GM19452 (cell line): ENCODE measurements around the gene DACH2.
A peak's percentile ranks its signal among the peaks of the same experiment; 100 is the strongest.
"Not testable (repeated sequence)": the region's sequence is repeated elsewhere in the genome, so short reads cannot be mapped to it uniquely, and the experiment has no call there.

ENCODE experiments used
- ATAC-seq: cut with Tn5 transposase; IDR thresholded peaks from one replicate; pipeline ENCODE4 v1.9.1; 2021; ENCODE audit not compliant: unreplicated experiment

DACH2 gene

DNA sequence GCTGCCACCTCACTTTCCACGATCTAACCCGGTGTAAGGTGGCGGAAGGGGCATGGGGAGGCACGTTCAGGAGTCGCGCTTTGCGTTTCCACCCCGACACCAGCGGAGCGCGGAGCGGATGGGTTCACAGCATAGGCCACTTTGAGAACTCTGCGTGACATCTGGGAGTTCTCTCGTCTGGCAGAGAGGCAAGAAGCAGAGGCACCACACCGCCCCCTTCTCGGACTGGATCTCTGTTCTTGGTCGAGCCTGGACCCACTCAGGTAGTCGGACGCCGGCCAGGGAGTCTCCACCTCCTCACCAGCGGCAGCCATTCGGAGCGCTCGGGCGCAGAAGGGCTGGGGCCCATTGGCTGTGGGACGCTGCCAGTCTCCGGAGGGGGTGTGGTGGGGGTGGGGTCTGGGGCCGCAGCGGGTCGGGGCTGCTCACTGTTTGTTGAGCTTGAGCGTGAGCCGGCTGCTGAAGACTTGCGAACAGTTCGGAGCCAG lies at the start of gene DACH2:
Gene DACH2, plus strand, starts transcription at position 428 of the 488 bp plus-strand sequence.
- peak; percentile 97 for ATAC-seq

GRCh38 chrX:86102341-86102740 lies 45.9 kb upstream of the DACH2 start:
- no peak for ATAC-seq

GRCh38 chrX:86103061-86103460 lies 45.2 kb upstream of the DACH2 start:
- no peak for ATAC-seq

- no peak for ATAC-seq
Observed at GRCh38 chrX:86104526-86104925, 43.7 kb upstream of the DACH2 start.

DNA sequence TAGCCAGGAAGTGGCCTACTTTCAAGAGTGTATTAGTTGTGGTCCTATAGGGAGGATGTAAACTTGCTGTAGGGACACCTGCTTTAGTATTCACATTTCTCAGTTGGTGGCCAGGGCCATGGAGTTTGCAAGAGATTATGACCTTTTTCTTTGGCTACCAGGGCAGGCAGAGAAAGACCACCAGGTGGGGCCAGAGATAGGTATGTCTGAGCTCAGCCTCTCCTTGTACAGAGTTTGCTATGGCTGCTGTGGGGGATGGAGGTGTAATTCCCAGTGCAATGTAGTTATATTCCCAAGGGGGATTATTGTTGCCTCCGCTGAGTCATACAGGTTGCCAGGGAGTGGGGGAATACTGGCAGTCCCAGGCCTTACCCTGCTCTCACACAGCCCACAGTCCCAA lies 26.3 kb upstream of the DACH2 start:
- no peak for ATAC-seq

DNA sequence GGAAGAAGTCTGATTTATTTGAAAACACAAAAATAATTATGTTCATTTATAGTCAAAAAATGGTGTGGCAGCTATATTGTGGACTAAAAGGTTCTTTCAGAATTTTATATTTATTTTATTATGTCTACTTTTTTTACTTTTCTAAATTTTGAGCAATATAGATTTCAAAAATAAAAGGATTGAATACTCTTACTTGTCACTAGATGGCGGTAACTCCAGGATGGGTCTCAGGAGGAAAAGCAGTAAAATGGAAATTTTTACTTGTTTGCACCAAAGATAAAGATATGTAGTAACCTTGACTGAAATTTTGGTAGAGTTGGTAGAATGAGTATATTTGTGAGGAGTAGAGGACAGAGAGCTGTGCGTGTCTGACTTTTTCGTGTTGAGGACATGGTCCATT lies 14.5 kb upstream of the DACH2 start:
- no peak for ATAC-seq

DNA sequence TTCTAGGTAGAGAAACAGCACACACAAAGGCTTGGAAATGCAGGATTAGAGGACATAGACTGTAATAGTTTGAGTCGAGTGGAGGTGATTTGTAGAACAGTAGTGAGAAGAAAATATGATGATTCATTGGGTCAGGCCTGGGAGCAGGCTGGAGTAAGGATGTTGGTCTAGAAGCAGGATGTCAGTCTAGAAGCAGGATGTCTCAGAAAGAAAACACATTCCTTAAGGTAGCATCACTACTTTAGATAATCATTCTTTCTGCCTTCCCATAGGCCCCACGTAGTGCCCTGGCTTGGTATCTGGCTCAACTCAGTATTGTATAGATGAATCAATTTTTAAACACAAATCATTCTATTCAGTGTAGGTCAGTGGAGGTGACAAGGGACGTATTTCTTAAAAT lies 11.2 kb upstream of the DACH2 start:
- no peak for ATAC-seq

GRCh38 chrX:86141786-86142185 lies 6.5 kb upstream of the DACH2 start:
- ATAC-seq, result no peak

GRCh38 chrX:86146102-86146501 lies 2.1 kb upstream of the DACH2 start:
- no peak for ATAC-seq

DNA sequence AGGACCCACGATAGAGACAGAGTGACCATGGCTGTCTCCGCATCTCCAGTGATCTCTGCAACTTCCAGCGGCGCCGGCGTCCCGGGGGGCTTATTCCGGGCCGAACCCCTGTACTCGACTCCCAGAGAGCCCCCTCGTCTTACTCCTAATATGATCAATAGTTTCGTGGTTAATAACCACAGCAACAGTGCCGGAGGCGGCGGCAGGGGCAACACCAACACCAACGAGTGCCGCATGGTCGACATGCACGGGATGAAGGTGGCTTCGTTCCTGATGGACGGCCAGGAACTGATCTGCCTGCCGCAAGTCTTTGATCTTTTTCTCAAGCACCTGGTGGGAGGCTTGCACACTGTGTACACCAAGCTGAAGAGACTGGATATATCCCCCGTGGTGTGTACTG lies 343 bp downstream of the DACH2 start:
- peak; percentile 6 for ATAC-seq

DNA sequence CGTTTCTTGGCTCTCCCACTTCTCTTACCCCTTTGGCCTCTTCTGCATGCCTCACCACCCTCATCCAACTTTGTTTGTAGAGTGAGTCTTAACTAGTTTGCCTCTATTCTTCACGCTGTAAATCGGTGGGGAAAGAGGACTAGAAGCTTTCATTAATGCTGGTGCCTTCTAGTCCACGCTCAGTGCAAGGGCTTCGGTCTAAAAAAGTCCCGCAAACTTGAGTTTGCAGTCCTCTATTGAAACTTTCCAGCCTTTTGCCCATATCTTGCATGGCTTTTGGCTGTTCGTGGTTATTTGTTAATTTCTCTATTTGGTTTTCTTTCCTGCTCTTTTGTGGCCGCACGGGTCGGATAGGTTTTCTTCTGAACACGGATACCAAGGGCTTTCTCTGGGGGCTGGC lies 868 bp downstream of the DACH2 start:
- ATAC-seq, result no peak

DNA sequence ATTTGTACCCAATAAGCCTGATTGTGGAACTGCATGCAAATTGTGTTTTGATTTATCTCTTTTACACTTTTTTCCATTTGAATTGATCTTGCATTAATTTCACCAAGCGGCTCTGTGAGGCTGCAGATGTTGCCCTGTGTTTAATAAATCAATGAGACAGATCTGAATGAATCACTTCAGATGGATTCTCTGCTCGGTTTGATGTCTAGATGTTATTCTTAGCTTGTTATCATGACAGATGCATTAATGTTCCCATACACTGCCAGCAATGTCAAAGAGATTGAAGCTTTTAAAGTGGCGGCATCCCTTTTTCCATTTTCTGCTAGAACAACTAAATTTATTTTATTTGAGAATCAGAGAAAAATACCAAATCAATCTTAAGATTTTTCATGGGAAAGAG lies 6.3 kb downstream of the DACH2 start:
- ATAC-seq, result no peak

GRCh38 chrX:86171366-86171765 lies 23.1 kb downstream of the DACH2 start:
- ATAC-seq, result no peak

DNA sequence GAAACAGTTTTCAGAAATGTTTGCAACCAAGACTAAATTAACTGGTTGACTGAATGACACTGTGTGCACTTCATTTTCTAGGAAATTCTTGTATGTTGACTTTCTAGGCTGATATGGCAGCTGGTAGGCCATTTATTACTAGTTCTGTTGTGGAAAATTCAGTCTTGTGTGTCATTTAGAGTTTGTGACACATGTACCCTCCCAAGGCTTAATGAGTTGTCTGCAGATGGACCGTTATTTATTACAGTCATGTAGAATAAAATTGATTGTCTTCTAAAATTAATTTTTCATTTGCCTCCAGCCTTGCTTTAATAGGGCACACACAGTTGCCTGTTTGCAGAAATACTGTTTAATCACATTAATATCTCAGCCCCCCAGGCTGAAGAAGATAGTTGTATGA lies 30.7 kb downstream of the DACH2 start:
- no peak for ATAC-seq

- not testable (repeated sequence) for ATAC-seq
Observed at GRCh38 chrX:86181325-86181724, 33.1 kb downstream of the DACH2 start.

- ATAC-seq, result no peak
Observed at GRCh38 chrX:86192827-86193226, 44.6 kb downstream of the DACH2 start.

DNA sequence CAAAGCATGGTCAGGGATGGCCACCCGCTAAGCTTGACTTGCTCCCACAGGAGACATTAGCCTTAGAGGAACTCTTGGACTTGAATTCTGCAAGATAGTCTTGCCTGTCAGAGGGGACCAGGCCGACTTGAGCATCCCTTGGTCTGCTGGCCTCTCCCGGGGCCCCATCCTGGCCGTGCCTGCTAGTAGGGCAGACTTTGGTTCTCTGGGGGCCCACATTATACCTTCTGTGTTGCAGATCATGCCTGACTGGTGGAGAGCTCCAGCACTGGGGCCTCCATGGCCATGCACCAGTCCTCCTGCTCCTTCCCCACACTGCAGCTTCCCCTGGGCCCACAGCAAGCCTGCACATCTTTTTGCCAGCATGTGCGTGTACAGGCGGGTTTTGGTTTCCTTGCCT lies 46.5 kb downstream of the DACH2 start:
- no peak for ATAC-seq

DNA sequence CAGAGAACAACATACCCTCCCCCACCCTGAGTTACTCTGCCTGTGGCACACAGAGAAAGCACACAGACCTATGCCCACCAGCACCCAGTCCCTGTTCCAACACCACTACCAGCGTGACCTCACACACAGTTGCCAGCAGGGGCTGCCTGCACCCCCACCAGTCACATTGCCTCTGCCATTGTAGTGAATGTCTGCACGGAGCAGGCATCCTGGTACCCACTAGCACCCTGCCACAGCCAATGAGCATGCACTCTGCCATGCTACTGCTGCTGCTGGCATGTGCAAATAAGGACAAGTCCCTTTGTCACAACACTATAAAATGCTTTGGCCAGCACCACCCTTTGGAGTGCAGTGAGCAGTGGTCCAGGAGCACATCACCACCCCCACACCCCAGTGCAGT lies 47.1 kb downstream of the DACH2 start:
- no peak for ATAC-seq

- ATAC-seq, result no peak
Observed at GRCh38 chrX:86197815-86198214, 49.6 kb downstream of the DACH2 start.

DNA sequence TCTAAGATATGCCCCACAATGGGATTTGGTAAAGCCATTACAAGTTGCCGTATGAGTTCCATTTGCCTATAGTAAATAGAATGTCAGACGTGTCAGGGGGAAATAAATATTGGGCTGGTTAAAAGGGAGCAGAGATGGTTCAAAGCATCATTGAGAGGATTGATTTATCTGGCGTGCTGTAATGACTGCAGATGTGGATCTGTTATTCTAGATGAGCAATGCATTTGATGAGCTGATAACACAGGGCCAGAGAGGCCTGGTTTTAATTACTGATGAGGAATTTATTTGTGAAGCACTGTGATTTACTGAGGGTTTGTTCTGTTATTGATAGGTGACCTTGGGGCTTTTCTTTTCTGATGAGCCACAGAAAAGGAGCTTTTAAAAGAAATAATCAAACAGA lies 62.5 kb downstream of the DACH2 start:
- no peak for ATAC-seq

GRCh38 chrX:86215260-86215659 lies 67.0 kb downstream of the DACH2 start:
- ATAC-seq, result no peak

- no peak for ATAC-seq
Observed at GRCh38 chrX:86237482-86237881, 89.2 kb downstream of the DACH2 start.

GRCh38 chrX:86241547-86241946 lies 93.3 kb downstream of the DACH2 start:
- no peak for ATAC-seq

GRCh38 chrX:86263526-86263925 lies 115.3 kb downstream of the DACH2 start:
- ATAC-seq, result no peak
